GM23338 (cell line): ENCODE data around the gene CDKN2A.

Source experiments
- CREB1 ChIP-seq: fragments of 250-450 bp; sonication (Bioruptor Pico); IDR thresholded peaks from 2 replicates; pipeline ENCODE4 v1.5.0; 2020; ENCODE audit warnings: low read depth, mild to moderate bottlenecking, moderate library complexity
- EZH2 ChIP-seq: fragments of 200-600 bp; sonication (generic); IDR thresholded peaks from one replicate; pipeline ENCODE4 v1.8.0; 2017; ENCODE audit warnings: antibody characterized with exemption, mild to moderate bottlenecking, low read depth; ENCODE audit not compliant: unreplicated experiment
- EZH2phosphoT487 ChIP-seq: fragments of 200-600 bp; sonication (generic); IDR thresholded peaks from one replicate; pipeline ENCODE4 v1.8.1; 2018; ENCODE audit warnings: antibody characterized with exemption; ENCODE audit not compliant: unreplicated experiment
- JUNB ChIP-seq: IDR thresholded peaks from one replicate; pipeline ENCODE4 v1.6.1; 2016; ENCODE audit warnings: antibody characterized with exemption; ENCODE audit not compliant: unreplicated experiment
- NANOG ChIP-seq: IDR thresholded peaks from 2 replicates; pipeline ENCODE4 v1.6.1; 2016; ENCODE audit warnings: antibody characterized with exemption, borderline replicate concordance
- POLR2AphosphoS5 ChIP-seq: IDR thresholded peaks from 2 replicates; pipeline ENCODE4 v1.6.1; 2016; ENCODE audit warnings: antibody characterized with exemption, low read depth
- STAT1 ChIP-seq: IDR thresholded peaks from one replicate; pipeline ENCODE4 v1.6.1; 2016; ENCODE audit warnings: antibody characterized with exemption; ENCODE audit not compliant: unreplicated experiment
- ZNF114 ChIP-seq: fragments of 250-450 bp; sonication (Bioruptor Pico); IDR thresholded peaks from 2 replicates; pipeline ENCODE4 v1.5.0; 2020; ENCODE audit warnings: mild to moderate bottlenecking, moderate library complexity
- ZNF331 ChIP-seq: fragments of 250-450 bp; sonication (Bioruptor Pico); IDR thresholded peaks from 2 replicates; pipeline ENCODE4 v1.5.0; 2020; ENCODE audit warnings: low read depth, mild to moderate bottlenecking, moderate library complexity
- TF ChIP-seq, protein P1 (sequence below), 2 experiments: fragments of 200-600 bp in 1 of 2; sonication (generic) in 1 of 2; conservative IDR thresholded peaks; 2 replicates each; pipeline versions ENCODE4 v1.5.1 to v1.6.1; 2016 to 2017; ENCODE audit warnings: antibody characterized with exemption in 2 of 2, low read depth in 2 of 2, mild to moderate bottlenecking in 2 of 2, moderate library complexity in 1 of 2
- TF ChIP-seq, protein P2 (sequence below): IDR thresholded peaks from one replicate; pipeline ENCODE4 v1.6.1; 2018; ENCODE audit warnings: antibody characterized with exemption; ENCODE audit not compliant: unreplicated experiment
- TF ChIP-seq, protein P3 (sequence below): IDR thresholded peaks from 2 replicates; pipeline ENCODE4 v1.6.1; 2016; ENCODE audit warnings: antibody characterized with exemption
- TF ChIP-seq, protein P4 (sequence below): fragments of 250-450 bp; sonication (Bioruptor Pico); IDR thresholded peaks from 2 replicates; pipeline ENCODE4 v1.5.0; 2020; ENCODE audit warnings: mild to moderate bottlenecking, moderate library complexity

DNA sequence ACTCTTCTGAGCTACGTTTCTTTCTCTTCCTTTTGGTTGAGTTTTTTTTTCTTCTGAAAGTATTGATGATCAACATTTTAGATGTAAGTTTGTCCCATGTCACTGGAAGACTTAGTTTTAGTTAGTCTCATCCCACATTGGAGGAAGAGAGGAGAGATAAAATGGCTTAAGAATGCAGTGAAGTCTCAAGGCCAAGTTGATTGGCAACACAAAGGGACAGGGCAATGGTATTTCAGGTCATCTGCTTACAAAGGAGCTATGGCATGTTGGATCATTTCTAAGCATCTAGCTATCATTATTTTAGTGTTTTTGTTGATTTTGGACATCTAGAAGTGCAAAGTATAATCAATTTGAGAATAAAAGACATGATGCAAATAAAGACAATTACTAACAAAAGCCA, 58.6 kb downstream of the CDKN2A start:
- TF ChIP-seq EZH2 (no peak), JUNB (no peak), CREB1 (CRISPR knock-in tag) (no peak), POLR2AphosphoS5 (no peak), EZH2phosphoT487 (no peak), NANOG (no peak), ZNF114 (CRISPR knock-in tag) (no peak), STAT1 (no peak), ZNF331 (CRISPR knock-in tag) (no peak)
- TF ChIP-seq, protein P1, sequence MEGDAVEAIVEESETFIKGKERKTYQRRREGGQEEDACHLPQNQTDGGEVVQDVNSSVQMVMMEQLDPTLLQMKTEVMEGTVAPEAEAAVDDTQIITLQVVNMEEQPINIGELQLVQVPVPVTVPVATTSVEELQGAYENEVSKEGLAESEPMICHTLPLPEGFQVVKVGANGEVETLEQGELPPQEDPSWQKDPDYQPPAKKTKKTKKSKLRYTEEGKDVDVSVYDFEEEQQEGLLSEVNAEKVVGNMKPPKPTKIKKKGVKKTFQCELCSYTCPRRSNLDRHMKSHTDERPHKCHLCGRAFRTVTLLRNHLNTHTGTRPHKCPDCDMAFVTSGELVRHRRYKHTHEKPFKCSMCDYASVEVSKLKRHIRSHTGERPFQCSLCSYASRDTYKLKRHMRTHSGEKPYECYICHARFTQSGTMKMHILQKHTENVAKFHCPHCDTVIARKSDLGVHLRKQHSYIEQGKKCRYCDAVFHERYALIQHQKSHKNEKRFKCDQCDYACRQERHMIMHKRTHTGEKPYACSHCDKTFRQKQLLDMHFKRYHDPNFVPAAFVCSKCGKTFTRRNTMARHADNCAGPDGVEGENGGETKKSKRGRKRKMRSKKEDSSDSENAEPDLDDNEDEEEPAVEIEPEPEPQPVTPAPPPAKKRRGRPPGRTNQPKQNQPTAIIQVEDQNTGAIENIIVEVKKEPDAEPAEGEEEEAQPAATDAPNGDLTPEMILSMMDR (conservative IDR thresholded peaks at IDR 0.05; ENCODE audit: low read depth in 2 of 2), result no peak
- TF ChIP-seq, protein P2, sequence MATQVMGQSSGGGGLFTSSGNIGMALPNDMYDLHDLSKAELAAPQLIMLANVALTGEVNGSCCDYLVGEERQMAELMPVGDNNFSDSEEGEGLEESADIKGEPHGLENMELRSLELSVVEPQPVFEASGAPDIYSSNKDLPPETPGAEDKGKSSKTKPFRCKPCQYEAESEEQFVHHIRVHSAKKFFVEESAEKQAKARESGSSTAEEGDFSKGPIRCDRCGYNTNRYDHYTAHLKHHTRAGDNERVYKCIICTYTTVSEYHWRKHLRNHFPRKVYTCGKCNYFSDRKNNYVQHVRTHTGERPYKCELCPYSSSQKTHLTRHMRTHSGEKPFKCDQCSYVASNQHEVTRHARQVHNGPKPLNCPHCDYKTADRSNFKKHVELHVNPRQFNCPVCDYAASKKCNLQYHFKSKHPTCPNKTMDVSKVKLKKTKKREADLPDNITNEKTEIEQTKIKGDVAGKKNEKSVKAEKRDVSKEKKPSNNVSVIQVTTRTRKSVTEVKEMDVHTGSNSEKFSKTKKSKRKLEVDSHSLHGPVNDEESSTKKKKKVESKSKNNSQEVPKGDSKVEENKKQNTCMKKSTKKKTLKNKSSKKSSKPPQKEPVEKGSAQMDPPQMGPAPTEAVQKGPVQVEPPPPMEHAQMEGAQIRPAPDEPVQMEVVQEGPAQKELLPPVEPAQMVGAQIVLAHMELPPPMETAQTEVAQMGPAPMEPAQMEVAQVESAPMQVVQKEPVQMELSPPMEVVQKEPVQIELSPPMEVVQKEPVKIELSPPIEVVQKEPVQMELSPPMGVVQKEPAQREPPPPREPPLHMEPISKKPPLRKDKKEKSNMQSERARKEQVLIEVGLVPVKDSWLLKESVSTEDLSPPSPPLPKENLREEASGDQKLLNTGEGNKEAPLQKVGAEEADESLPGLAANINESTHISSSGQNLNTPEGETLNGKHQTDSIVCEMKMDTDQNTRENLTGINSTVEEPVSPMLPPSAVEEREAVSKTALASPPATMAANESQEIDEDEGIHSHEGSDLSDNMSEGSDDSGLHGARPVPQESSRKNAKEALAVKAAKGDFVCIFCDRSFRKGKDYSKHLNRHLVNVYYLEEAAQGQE, result no peak
- TF ChIP-seq, protein P3, sequence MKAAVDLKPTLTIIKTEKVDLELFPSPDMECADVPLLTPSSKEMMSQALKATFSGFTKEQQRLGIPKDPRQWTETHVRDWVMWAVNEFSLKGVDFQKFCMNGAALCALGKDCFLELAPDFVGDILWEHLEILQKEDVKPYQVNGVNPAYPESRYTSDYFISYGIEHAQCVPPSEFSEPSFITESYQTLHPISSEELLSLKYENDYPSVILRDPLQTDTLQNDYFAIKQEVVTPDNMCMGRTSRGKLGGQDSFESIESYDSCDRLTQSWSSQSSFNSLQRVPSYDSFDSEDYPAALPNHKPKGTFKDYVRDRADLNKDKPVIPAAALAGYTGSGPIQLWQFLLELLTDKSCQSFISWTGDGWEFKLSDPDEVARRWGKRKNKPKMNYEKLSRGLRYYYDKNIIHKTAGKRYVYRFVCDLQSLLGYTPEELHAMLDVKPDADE, result no peak
- TF ChIP-seq, protein P4, sequence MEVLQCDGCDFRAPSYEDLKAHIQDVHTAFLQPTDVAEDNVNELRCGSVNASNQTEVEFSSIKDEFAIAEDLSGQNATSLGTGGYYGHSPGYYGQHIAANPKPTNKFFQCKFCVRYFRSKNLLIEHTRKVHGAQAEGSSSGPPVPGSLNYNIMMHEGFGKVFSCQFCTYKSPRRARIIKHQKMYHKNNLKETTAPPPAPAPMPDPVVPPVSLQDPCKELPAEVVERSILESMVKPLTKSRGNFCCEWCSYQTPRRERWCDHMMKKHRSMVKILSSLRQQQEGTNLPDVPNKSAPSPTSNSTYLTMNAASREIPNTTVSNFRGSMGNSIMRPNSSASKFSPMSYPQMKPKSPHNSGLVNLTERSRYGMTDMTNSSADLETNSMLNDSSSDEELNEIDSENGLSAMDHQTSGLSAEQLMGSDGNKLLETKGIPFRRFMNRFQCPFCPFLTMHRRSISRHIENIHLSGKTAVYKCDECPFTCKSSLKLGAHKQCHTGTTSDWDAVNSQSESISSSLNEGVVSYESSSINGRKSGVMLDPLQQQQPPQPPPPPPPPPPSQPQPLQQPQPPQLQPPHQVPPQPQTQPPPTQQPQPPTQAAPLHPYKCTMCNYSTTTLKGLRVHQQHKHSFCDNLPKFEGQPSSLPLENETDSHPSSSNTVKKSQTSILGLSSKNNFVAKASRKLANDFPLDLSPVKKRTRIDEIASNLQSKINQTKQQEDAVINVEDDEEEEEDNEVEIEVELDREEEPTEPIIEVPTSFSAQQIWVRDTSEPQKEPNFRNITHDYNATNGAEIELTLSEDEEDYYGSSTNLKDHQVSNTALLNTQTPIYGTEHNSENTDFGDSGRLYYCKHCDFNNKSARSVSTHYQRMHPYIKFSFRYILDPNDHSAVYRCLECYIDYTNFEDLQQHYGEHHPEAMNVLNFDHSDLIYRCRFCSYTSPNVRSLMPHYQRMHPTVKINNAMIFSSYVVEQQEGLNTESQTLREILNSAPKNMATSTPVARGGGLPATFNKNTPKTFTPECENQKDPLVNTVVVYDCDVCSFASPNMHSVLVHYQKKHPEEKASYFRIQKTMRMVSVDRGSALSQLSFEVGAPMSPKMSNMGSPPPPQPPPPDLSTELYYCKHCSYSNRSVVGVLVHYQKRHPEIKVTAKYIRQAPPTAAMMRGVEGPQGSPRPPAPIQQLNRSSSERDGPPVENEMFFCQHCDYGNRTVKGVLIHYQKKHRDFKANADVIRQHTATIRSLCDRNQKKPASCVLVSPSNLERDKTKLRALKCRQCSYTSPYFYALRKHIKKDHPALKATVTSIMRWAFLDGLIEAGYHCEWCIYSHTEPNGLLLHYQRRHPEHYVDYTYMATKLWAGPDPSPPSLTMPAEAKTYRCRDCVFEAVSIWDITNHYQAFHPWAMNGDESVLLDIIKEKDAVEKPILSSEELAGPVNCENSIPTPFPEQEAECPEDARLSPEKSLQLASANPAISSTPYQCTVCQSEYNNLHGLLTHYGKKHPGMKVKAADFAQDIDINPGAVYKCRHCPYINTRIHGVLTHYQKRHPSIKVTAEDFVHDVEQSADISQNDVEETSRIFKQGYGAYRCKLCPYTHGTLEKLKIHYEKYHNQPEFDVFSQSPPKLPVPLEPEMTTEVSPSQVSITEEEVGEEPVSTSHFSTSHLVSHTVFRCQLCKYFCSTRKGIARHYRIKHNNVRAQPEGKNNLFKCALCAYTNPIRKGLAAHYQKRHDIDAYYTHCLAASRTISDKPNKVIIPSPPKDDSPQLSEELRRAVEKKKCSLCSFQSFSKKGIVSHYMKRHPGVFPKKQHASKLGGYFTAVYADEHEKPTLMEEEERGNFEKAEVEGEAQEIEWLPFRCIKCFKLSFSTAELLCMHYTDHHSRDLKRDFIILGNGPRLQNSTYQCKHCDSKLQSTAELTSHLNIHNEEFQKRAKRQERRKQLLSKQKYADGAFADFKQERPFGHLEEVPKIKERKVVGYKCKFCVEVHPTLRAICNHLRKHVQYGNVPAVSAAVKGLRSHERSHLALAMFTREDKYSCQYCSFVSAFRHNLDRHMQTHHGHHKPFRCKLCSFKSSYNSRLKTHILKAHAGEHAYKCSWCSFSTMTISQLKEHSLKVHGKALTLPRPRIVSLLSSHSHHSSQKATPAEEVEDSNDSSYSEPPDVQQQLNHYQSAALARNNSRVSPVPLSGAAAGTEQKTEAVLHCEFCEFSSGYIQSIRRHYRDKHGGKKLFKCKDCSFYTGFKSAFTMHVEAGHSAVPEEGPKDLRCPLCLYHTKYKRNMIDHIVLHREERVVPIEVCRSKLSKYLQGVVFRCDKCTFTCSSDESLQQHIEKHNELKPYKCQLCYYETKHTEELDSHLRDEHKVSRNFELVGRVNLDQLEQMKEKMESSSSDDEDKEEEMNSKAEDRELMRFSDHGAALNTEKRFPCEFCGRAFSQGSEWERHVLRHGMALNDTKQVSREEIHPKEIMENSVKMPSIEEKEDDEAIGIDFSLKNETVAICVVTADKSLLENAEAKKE, result no peak
